Choroid plexus epithelial cell (primary cell): ENCODE data around the gene PIBF1.
A peak's percentile ranks its signal among the peaks of the same experiment; 100 is the strongest.

Source experiments
- DNase-seq: peaks from one replicate; pipeline ENCODE4 v3.0.0-alpha.2; 2010; ENCODE audit warnings: low read depth
- H3K4me3 ChIP-seq: 2 replicates; pipeline ENCODE4 v1.5.1; 2011; ENCODE audit warnings: low read depth, mild to moderate bottlenecking, control low read depth, low read length, moderate library complexity
- TF ChIP-seq, protein P1 (sequence below): conservative IDR thresholded peaks from 2 replicates; pipeline ENCODE4 v1.5.1; 2011; ENCODE audit warnings: low read depth, mild to moderate bottlenecking, control low read depth, inconsistent platforms, low read length, moderate library complexity

The PIBF1 gene

DNA sequence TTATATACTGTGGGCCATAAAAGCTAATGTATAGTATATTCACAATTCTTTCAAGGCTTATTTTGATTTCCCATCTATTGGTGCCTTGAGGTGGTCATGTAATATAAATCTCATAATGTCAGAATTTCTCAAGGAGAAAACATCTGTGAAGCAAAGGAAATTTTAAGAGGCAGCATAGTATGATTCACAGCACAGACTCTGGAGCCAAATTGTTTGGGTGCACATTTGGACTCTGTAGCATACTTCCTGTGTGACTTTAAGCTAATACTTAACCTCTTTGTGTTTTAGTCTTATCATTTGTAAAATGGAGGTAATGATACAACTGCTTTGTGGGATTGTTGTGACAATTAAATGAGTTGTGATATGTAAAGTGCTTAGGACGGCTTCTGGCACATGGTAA lies 67.6 kb downstream of the PIBF1 start:
- no peak overlapping the region for H3K4me3 ChIP-seq
- TF ChIP-seq, protein P1, sequence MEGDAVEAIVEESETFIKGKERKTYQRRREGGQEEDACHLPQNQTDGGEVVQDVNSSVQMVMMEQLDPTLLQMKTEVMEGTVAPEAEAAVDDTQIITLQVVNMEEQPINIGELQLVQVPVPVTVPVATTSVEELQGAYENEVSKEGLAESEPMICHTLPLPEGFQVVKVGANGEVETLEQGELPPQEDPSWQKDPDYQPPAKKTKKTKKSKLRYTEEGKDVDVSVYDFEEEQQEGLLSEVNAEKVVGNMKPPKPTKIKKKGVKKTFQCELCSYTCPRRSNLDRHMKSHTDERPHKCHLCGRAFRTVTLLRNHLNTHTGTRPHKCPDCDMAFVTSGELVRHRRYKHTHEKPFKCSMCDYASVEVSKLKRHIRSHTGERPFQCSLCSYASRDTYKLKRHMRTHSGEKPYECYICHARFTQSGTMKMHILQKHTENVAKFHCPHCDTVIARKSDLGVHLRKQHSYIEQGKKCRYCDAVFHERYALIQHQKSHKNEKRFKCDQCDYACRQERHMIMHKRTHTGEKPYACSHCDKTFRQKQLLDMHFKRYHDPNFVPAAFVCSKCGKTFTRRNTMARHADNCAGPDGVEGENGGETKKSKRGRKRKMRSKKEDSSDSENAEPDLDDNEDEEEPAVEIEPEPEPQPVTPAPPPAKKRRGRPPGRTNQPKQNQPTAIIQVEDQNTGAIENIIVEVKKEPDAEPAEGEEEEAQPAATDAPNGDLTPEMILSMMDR = no peak
- peak; percentile 37 for DNase-seq

- no peak for DNase-seq
- no peak overlapping the region for H3K4me3 ChIP-seq
- TF ChIP-seq, protein P1 = no peak
Measured at GRCh38 chr13:72850959-72851677, 69.2 kb downstream of the PIBF1 start.

- TF ChIP-seq, protein P1 = no peak
- no peak for DNase-seq
- no peak overlapping the region for H3K4me3 ChIP-seq
Measured at GRCh38 chr13:72851678-72852014, 69.7 kb downstream of the PIBF1 start.

DNA sequence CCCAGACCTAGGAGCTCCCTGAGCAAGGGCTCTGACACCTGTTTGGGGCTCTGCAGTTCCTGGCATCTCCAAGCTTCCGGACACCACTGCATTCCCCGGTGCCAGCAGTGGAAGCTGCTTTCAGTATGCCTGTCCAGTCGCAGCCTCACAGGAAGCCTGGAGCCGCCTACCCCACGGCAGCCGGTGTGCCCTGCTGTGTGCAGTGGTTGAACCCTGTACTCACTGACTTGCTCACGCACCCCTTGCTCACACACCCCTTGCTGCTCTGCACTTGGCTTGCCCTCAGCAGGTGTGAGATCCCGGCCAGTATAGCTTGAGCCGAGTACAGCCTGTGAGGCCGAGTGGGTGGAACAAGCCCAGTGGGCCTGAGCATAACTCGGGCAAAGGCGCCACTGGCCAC lies 70.3 kb downstream of the PIBF1 start:
- TF ChIP-seq, protein P1 = no peak
- DNase-seq = no peak
- H3K4me3 ChIP-seq = no peak overlapping the region

GRCh38 chr13:72853000-72853399 lies 71.1 kb downstream of the PIBF1 start:
- H3K4me3 ChIP-seq = no peak overlapping the region
- TF ChIP-seq, protein P1 = no peak
- DNase-seq = peak; percentile 13

DNA sequence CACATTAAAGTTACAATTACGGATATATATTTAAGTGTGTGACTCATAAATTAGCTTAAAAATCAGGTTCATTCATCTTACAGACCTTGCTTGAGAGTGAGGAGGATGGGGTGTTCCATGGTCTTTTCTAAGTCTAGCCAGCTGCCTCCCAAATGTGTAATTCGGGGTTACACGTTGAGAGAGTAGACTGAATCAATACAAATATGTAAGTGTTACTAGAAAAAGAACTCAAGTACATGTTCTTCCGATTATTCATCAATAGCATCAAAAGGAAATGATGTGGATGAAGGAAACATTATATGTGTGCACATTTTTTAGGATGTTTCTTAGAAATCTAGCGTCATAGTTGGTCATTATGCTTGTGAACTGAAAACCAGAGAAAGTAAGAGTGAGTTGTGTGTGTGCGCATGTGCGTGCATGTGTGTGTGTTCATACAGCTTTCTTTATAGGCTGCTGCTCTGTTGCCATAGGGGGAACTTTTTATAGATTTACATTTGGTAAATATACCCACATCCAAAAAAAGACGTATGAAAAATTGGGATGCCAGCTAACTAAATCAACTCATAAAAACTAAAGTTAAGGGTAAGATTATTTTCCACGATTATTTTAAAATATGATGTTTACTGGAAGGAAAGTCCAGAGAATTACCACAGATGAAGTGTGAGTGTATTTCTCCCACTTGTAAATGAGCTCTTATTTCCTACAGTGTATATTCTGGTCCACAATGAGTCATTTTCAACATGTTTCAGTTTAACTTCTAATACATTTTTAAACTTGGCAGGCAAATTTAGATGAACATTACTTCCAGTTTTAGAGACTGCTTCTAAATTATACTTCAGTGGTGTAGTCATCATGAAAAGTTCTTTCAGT lies 82.4 kb downstream of the PIBF1 start:
- H3K4me3 ChIP-seq = no peak overlapping the region
- DNase-seq = peak; percentile 22
- TF ChIP-seq, protein P1 = no peak
